ENCODE measurements around the gene MYRIP. TPM values are rescaled to one million over a fixed set of nuclear protein-coding genes. Genes with fewer than 3 reads are reported as not detected.

Gene MYRIP
- total and polyA plus RNA-seq, 10 of the 15 experiments (the other 5 are each of a cell fraction or from before 2014, with no cell fraction given): 0.03 to 0.08 (median 0.04) TPM; not detected in 6

DNA sequence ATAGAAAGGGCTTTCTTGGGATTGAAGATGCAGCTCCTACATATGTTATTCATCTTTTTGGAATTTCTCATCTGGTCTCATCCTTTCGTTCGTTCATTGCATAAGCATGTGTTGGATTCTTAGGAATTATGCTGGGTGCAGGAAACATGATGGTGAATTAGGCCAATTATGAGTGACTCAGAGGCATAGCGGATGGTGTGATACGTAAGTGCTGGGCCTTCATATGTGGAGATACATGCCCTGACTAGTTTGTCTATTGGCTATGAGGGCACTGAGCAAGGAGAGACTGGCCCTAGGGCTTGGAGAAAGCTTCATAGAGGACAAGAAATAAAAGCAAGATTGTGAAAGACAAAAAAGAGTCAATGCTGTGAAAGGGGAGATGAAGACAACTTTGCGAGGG, 235.1 kb downstream of the MYRIP start:
- Histone ChIP-seq H3K4me3 (no peak overlapping the region), H3K9ac (ENCODE audit: control insufficient read depth, insufficient read depth, low read length) (no peak overlapping the region), H2AFZ (ENCODE audit: control insufficient read depth, low read depth, low read length) (no peak overlapping the region), H3K79me2 (ENCODE audit: control insufficient read depth, insufficient read depth, low read length) (no peaks in the 10 kb centered on the region), H3K9me3 (replicated peaks; ENCODE audit: control insufficient read depth, insufficient read depth, low read length) (no peaks in the 10 kb centered on the region), H3K4me2 (ENCODE audit: control insufficient read depth, insufficient read depth) (no peak overlapping the region), H4K20me1 (ENCODE audit: control insufficient read depth, insufficient read depth) (no peaks in the 10 kb centered on the region), H3K27ac (ENCODE audit: control insufficient read depth, insufficient read depth) (no peak overlapping the region), H3K4me1 (ENCODE audit: control insufficient read depth, insufficient read depth, low read length) (no peaks in the 10 kb centered on the region), H3K27me3 (replicated peaks in 1 of 2; ENCODE audit: control insufficient read depth in 2 of 2, insufficient read depth in 2 of 2, low read length in 1 of 2) (no peaks in the 10 kb centered on the region; a peak in 1 of 4 replicates), H3K36me3 (ENCODE audit: control insufficient read depth in 2 of 2, insufficient read depth in 2 of 2, low read length in 1 of 2) (no peaks in the 10 kb centered on the region)
- TF ChIP-seq ZBED1 (IDR thresholded peaks at IDR 0.05; ENCODE audit: borderline replicate concordance): no peak
- WGBS (ENCODE audit: insufficient coverage, insufficient replicate concordance, low lambda C conversion rate, missing lambda C conversion rate): 26% methylated on average over 5 of the region's 5 CpGs
- SMC1A ChIA-PET (ENCODE audit: uncharacterized antibody, unreplicated experiment): no interaction called here
- POLR2A ChIA-PET: no interaction called here
- DNase-seq (ENCODE audit: low read depth, low spot score) (no peak), FAIRE-seq (no peak), ATAC-seq (no peak)
- in situ Hi-C loops (cut with MboI): no loop called here
- BruUV-seq (replicated peaks): no TSS peak
- intact Hi-C loops (cut with micrococcal nuclease; ENCODE audit: unreplicated experiment): no loop called here
- CTCF ChIA-PET: no interaction called here
- RAD21 ChIA-PET (ENCODE audit: unreplicated experiment): no interaction called here

GRCh38 chr3:40045051-40045450, 235.6 kb downstream of the MYRIP start:
- no peaks in the 10 kb centered on the region for H3K4me1 ChIP-seq (ENCODE audit: control insufficient read depth, insufficient read depth, low read length)
- no peaks in the 10 kb centered on the region for H3K9me3 ChIP-seq (replicated peaks; ENCODE audit: control insufficient read depth, insufficient read depth, low read length)
- BruUV-seq (replicated peaks): no TSS peak
- no peak overlapping the region for H3K9ac ChIP-seq (ENCODE audit: control insufficient read depth, insufficient read depth, low read length)
- H2AFZ ChIP-seq (ENCODE audit: control insufficient read depth, low read depth, low read length): no peak overlapping the region
- no peak for DNase-seq (ENCODE audit: low read depth, low spot score)
- no peak overlapping the region for H3K27ac ChIP-seq (ENCODE audit: control insufficient read depth, insufficient read depth)
- H3K27me3 ChIP-seq (replicated peaks in 1 of 2; ENCODE audit: control insufficient read depth in 2 of 2, insufficient read depth in 2 of 2, low read length in 1 of 2): no peaks in the 10 kb centered on the region; a peak in 1 of 4 replicates
- no peaks in the 10 kb centered on the region for H4K20me1 ChIP-seq (ENCODE audit: control insufficient read depth, insufficient read depth)
- H3K79me2 ChIP-seq (ENCODE audit: control insufficient read depth, insufficient read depth, low read length): no peaks in the 10 kb centered on the region
- TF ChIP-seq KLF5 (IDR thresholded peaks at IDR 0.05; ENCODE audit: partially characterized antibody) (no peak), CHD4 (IDR thresholded peaks at IDR 0.05) (no peak), TBL1XR1 (IDR thresholded peaks at IDR 0.05; ENCODE audit: low read depth, low read length) (no peak), USF2 (IDR thresholded peaks at IDR 0.05; ENCODE audit: borderline replicate concordance, low read depth, low read length) (no peak), NFYA (IDR thresholded peaks at IDR 0.05; ENCODE audit: borderline replicate concordance, low read depth, low read length) (no peak), ZNF274 (IDR thresholded peaks at IDR 0.05; ENCODE audit: insufficient read depth, insufficient read length) (no peak), SRF (IDR thresholded peaks at IDR 0.05; ENCODE audit: low read depth in 2 of 2, low read length in 2 of 2) (no peak), PBX3 (IDR thresholded peaks at IDR 0.05; ENCODE audit: insufficient replicate concordance, low read depth, low read length) (no peak), ZNF622 (IDR thresholded peaks at IDR 0.05) (no peak), CEBPZ (IDR thresholded peaks at IDR 0.05; ENCODE audit: low read depth, low read length) (no peak)
- H3K4me2 ChIP-seq (ENCODE audit: control insufficient read depth, insufficient read depth): no peak overlapping the region
- FAIRE-seq: no peak
- no peak for ATAC-seq
- ChIA-PET CTCF (no interaction called here), RAD21 (ENCODE audit: unreplicated experiment) (no interaction called here), POLR2A (no interaction called here), SMC1A (ENCODE audit: uncharacterized antibody, unreplicated experiment) (no interaction called here)
- intact Hi-C loops (cut with micrococcal nuclease; ENCODE audit: unreplicated experiment): no loop called here
- in situ Hi-C loops (cut with MboI): no loop called here
- H3K36me3 ChIP-seq (ENCODE audit: control insufficient read depth in 2 of 2, insufficient read depth in 2 of 2, low read length in 1 of 2): no peaks in the 10 kb centered on the region
- 5% methylated on average over 2 of the region's 2 CpGs for WGBS (ENCODE audit: insufficient coverage, insufficient replicate concordance, low lambda C conversion rate, missing lambda C conversion rate)
- H3K4me3 ChIP-seq: no peak overlapping the region

Data from GM12878 (cell line).